Fibroblast of lung (primary cell): ENCODE results near the gene CHI3L2. TPM values are rescaled to one million over a fixed set of nuclear protein-coding genes. Genes with fewer than 3 reads are reported as not detected.
A peak's percentile ranks its signal among the peaks of the same experiment; 100 is the strongest.

Source experiments
- DNase-seq, 2 donors: peaks; one replicate each; pipeline versions ENCODE4 v3.0.0 to v3.0.0-alpha.2; 2010; ENCODE audit warnings: low read depth in 2 of 2
- H2AFZ ChIP-seq: 2 replicates; pipeline ENCODE4 v1.5.1; 2012; ENCODE audit warnings: low read length, control low read depth, inconsistent platforms
- H3K27ac ChIP-seq: 2 replicates; pipeline ENCODE4 v1.5.1; 2011; ENCODE audit warnings: low read length, control low read depth; ENCODE audit not compliant: insufficient read depth
- H3K27me3 ChIP-seq: 2 replicates; pipeline ENCODE4 v1.5.1; 2011; ENCODE audit warnings: mild to moderate bottlenecking, low read length; ENCODE audit not compliant: control insufficient read depth, insufficient read depth
- H3K36me3 ChIP-seq: 2 replicates; pipeline ENCODE4 v1.5.1; 2011; ENCODE audit warnings: low read length; ENCODE audit not compliant: control insufficient read depth, insufficient read depth
- H3K4me1 ChIP-seq: 2 replicates; pipeline ENCODE4 v1.5.1; 2011; ENCODE audit warnings: low read length; ENCODE audit not compliant: control insufficient read depth, insufficient read depth; ENCODE audit errors: extremely low read depth
- H3K4me2 ChIP-seq: 2 replicates; pipeline ENCODE4 v1.5.1; 2011; ENCODE audit warnings: low read length, control low read depth; ENCODE audit not compliant: insufficient read depth; ENCODE audit errors: extremely low read depth
- H3K4me3 ChIP-seq, 4 experiments: fragments of 200-600 bp in 1 of 4; sonication (generic) in 1 of 4; replicated peaks in 1 of 4; 2 replicates each; pipeline ENCODE4 v1.5.1; 2011 to 2016; ENCODE audit warnings: low read length in 4 of 4, low read depth in 3 of 4, mild to moderate bottlenecking in 3 of 4, control low read depth in 2 of 4, inconsistent platforms in 1 of 4, mixed read lengths in 1 of 4; ENCODE audit not compliant: insufficient read depth in 1 of 4; ENCODE audit errors: control extremely low read depth in 1 of 4
- H3K79me2 ChIP-seq: 2 replicates; pipeline ENCODE4 v1.5.1; 2012; ENCODE audit warnings: mild to moderate bottlenecking, low read length, inconsistent platforms; ENCODE audit not compliant: control insufficient read depth, insufficient read depth
- H3K9ac ChIP-seq: 2 replicates; pipeline ENCODE4 v1.5.1; 2011; ENCODE audit warnings: mild to moderate bottlenecking, low read length, control low read depth; ENCODE audit not compliant: insufficient read depth
- H3K9me3 ChIP-seq: 2 replicates; pipeline ENCODE4 v1.5.1; 2012; ENCODE audit warnings: low read depth, low read length; ENCODE audit not compliant: control insufficient read depth, insufficient read depth
- H4K20me1 ChIP-seq: 2 replicates; pipeline ENCODE4 v1.5.1; 2011; ENCODE audit warnings: low read length; ENCODE audit not compliant: control insufficient read depth, insufficient read depth; ENCODE audit errors: extremely low read depth
- CTCF ChIP-seq, 2 donors: IDR thresholded peaks in 1 of 2; conservative IDR thresholded peaks in 1 of 2; 1 replicate in 1 of 2; 2 replicates in 1 of 2; pipeline ENCODE4 v1.5.1; 2011 to 2012; ENCODE audit warnings: low read length in 2 of 2, control low read depth in 1 of 2, inconsistent platforms in 1 of 2, low read depth in 1 of 2, mild to moderate bottlenecking in 1 of 2
- EZH2 ChIP-seq: IDR thresholded peaks from 2 replicates; pipeline ENCODE4 v1.5.1; 2012; ENCODE audit warnings: low read length, control low read depth, mild to moderate bottlenecking; ENCODE audit errors: missing control alignments
- polyA plus RNA-seq, 2 donors: library from polyadenylated mRNA; depleted of rRNA in 1 of 2; stranded (reverse) in 1 of 2; unstranded in 1 of 2; fragments of >200 nt; gene quantifications; 2 replicates each; pipeline ENCODE4 v1.2.1, GENCODE V29; 2011 to 2012; ENCODE audit warnings: missing spikeins in 1 of 2
- total RNA-seq: library from RNA; depleted of rRNA; stranded (reverse); fragments of >200 nt; gene quantifications from 2 replicates; pipeline ENCODE4 v1.2.1, GENCODE V29; 2014

The CHI3L2 gene
- total and polyA plus RNA-seq, 2 donors (not counting 1 experiment from before 2014, with no cell fraction given) = 1.5 to 3.8 TPM

GRCh38 chr1:111236806-111237205, 9.3 kb downstream of the CHI3L2 start:
- Histone ChIP-seq H3K27ac (no peak overlapping the region), H4K20me1 (no peaks in the 10 kb centered on the region), H3K9ac (no peak overlapping the region), H3K4me2 (no peak overlapping the region), H3K4me3 (no peak overlapping the region), H3K4me1 (no peaks in the 10 kb centered on the region), H3K9me3 (no peaks in the 10 kb centered on the region), H3K27me3 (no peaks in the 10 kb centered on the region), H2AFZ (no peak overlapping the region), H3K36me3 (no peaks in the 10 kb centered on the region), H3K79me2 (no peaks in the 10 kb centered on the region)
- no peak for DNase-seq
- TF ChIP-seq CTCF (conservative IDR thresholded peaks at IDR 0.05 in 1 of 2, IDR thresholded peaks at IDR 0.05 in 1 of 2; ENCODE audit: low read depth in 1 of 2, low read length in 2 of 2) (no peak), EZH2 (no peak)

GRCh38 chr1:111238056-111238795, 10.7 kb downstream of the CHI3L2 start:
- no peaks in the 10 kb centered on the region for H3K27me3 ChIP-seq
- H3K4me3 ChIP-seq = no peak overlapping the region
- H3K27ac ChIP-seq = no peak overlapping the region
- no peaks in the 10 kb centered on the region for H3K4me1 ChIP-seq
- no peak overlapping the region for H3K9ac ChIP-seq
- no peak for TF ChIP-seq EZH2
- no peak for TF ChIP-seq CTCF (conservative IDR thresholded peaks at IDR 0.05 in 1 of 2, IDR thresholded peaks at IDR 0.05 in 1 of 2; ENCODE audit: low read depth in 1 of 2, low read length in 2 of 2)
- no peak overlapping the region for H3K4me2 ChIP-seq
- H2AFZ ChIP-seq = no peak overlapping the region
- no peaks in the 10 kb centered on the region for H3K36me3 ChIP-seq
- no peaks in the 10 kb centered on the region for H4K20me1 ChIP-seq
- no peaks in the 10 kb centered on the region for H3K9me3 ChIP-seq
- no peaks in the 10 kb centered on the region for H3K79me2 ChIP-seq
- DNase-seq = peak in 1 of 2 donors; percentile 33

- Histone ChIP-seq H2AFZ (no peak overlapping the region), H3K27me3 (no peaks in the 10 kb centered on the region), H4K20me1 (no peaks in the 10 kb centered on the region), H3K79me2 (no peaks in the 10 kb centered on the region), H3K9ac (no peak overlapping the region), H3K4me1 (no peaks in the 10 kb centered on the region), H3K9me3 (no peaks in the 10 kb centered on the region), H3K4me3 (no peak overlapping the region), H3K36me3 (no peaks in the 10 kb centered on the region), H3K4me2 (no peak overlapping the region), H3K27ac (no peak overlapping the region)
- DNase-seq = peak in 1 of 2 donors; percentile 37
- TF ChIP-seq CTCF (conservative IDR thresholded peaks at IDR 0.05 in 1 of 2, IDR thresholded peaks at IDR 0.05 in 1 of 2; ENCODE audit: low read depth in 1 of 2, low read length in 2 of 2) (no peak), EZH2 (no peak)
Measured at GRCh38 chr1:111241797-111242196, 14.3 kb downstream of the CHI3L2 start.
